H1 (cell line): ENCODE data around the gene UCKL1.
A peak's percentile ranks its signal among the peaks of the same experiment; 100 is the strongest.

Source experiments
- EP300 ChIP-seq, 2 experiments: IDR thresholded peaks; 1 replicate in 1 of 2; 2 replicates in 1 of 2; pipeline ENCODE4 v1.6.1; 2011 to 2012; ENCODE audit warnings: low read depth in 2 of 2, low read length in 2 of 2, mild to moderate bottlenecking in 2 of 2, borderline replicate concordance in 1 of 2, inconsistent platforms in 1 of 2, moderate library complexity in 1 of 2
- EZH2 ChIP-seq: fragments of 200-600 bp; sonication (generic); IDR thresholded peaks from 2 replicates; pipeline ENCODE4 v1.7.1; 2012; ENCODE audit warnings: low read depth, mild to moderate bottlenecking, moderate library complexity, low read length, inconsistent platforms; ENCODE audit not compliant: severe bottlenecking
- NRF1 ChIP-seq: IDR thresholded peaks from 2 replicates; pipeline ENCODE4 v1.6.1; 2011; ENCODE audit warnings: mild to moderate bottlenecking, low read depth, low read length, improper control_type of control experiment
- POLR2A ChIP-seq, 2 experiments: IDR thresholded peaks; 1 replicate in 1 of 2; 2 replicates in 1 of 2; pipeline ENCODE4 v1.6.1; 2011; ENCODE audit warnings: low read depth in 2 of 2, low read length in 2 of 2, mild to moderate bottlenecking in 2 of 2; ENCODE audit errors: control extremely low read depth in 1 of 2
- POLR2AphosphoS5 ChIP-seq: IDR thresholded peaks from 2 replicates; pipeline ENCODE4 v1.6.1; 2011; ENCODE audit warnings: low read depth, low read length
- SUZ12 ChIP-seq: fragments of 200-600 bp; sonication (generic); IDR thresholded peaks from 2 replicates; pipeline ENCODE4 v1.6.1; 2012; ENCODE audit warnings: mild to moderate bottlenecking, inconsistent platforms, low read length, moderate library complexity, mixed read lengths
- TF ChIP-seq, protein P1 (sequence below): IDR thresholded peaks from 2 replicates; pipeline ENCODE4 v1.6.1; 2011; ENCODE audit warnings: low read depth, mild to moderate bottlenecking, low read length; ENCODE audit not compliant: insufficient read depth
- TF ChIP-seq, protein P2 (sequence below), 3 experiments: IDR thresholded peaks; 1 replicate in 2 of 3; 2 replicates in 1 of 3; pipeline versions ENCODE4 v1.5.1 to v1.6.1; 2011; ENCODE audit warnings: low read length in 3 of 3, mild to moderate bottlenecking in 3 of 3, inconsistent platforms in 2 of 3, low read depth in 1 of 3, moderate library complexity in 1 of 3; ENCODE audit not compliant: insufficient read depth in 1 of 3; ENCODE audit errors: control extremely low read depth in 1 of 3
- TF ChIP-seq, protein P3 (sequence below): IDR thresholded peaks from 2 replicates; pipeline ENCODE4 v1.6.1; 2011; ENCODE audit warnings: low read length, improper control_type of control experiment
- TF ChIP-seq, protein P4 (sequence below): IDR thresholded peaks from 2 replicates; pipeline ENCODE4 v1.6.1; 2012; ENCODE audit warnings: inconsistent platforms

DNA sequence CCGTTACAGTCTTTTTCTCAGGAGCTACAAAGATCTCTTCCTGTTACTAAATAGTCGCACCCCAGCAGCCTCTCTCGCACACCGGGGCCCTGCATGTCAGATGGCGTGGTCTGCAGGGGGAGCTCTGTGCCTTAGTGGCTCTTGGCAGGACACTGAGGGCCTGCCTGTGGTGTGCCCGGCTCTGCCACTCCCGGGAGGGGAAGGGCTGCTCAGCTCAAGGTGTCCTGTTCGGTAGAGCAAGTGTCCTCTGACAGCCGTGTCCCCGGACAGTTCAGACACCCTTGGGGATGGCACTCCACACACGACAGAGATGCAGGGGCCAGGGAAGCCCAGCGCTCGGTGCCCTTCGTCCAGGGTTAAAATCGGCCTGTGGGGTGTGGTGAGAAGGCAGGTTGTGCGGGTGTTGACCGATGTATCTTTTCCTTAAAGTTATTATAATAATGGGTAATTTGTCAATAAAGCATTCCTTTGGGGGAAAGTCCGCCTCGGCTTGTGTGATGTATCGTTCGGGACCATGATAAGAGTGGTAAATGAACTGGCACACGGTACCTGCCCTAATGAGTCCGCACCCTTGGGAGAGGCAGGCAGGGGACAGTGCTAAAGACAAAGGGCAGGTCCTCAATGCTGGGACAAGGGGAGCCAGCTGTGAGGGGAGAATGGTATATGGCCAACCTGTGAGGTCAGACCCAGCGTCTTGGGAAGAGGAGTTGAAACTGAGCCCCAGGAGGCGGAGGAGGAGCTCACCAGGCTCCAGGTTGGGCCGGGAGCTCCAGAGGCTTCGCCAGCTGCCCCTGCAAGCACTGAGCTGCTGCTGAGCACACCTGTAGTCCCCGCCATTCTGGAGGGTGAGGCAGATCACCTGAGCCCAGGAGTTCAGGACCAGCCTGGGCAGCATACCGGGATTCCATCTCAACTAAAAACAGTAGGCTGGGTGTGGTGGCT, 64.9 kb downstream of the UCKL1 start:
- TF ChIP-seq, protein P1, sequence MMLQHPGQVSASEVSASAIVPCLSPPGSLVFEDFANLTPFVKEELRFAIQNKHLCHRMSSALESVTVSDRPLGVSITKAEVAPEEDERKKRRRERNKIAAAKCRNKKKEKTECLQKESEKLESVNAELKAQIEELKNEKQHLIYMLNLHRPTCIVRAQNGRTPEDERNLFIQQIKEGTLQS: no peak
- TF ChIP-seq EP300 (IDR thresholded peaks at IDR 0.05; ENCODE audit: borderline replicate concordance in 1 of 2, low read depth in 2 of 2, low read length in 2 of 2): no peak
- TF ChIP-seq, protein P2, sequence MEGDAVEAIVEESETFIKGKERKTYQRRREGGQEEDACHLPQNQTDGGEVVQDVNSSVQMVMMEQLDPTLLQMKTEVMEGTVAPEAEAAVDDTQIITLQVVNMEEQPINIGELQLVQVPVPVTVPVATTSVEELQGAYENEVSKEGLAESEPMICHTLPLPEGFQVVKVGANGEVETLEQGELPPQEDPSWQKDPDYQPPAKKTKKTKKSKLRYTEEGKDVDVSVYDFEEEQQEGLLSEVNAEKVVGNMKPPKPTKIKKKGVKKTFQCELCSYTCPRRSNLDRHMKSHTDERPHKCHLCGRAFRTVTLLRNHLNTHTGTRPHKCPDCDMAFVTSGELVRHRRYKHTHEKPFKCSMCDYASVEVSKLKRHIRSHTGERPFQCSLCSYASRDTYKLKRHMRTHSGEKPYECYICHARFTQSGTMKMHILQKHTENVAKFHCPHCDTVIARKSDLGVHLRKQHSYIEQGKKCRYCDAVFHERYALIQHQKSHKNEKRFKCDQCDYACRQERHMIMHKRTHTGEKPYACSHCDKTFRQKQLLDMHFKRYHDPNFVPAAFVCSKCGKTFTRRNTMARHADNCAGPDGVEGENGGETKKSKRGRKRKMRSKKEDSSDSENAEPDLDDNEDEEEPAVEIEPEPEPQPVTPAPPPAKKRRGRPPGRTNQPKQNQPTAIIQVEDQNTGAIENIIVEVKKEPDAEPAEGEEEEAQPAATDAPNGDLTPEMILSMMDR (IDR thresholded peaks at IDR 0.05; ENCODE audit: control extremely low read depth in 1 of 3, insufficient read depth in 1 of 3, low read depth in 1 of 3, low read length in 3 of 3): peak; percentile 15 to 52 (median 15); a peak in 3 of 4 replicates
- TF ChIP-seq SUZ12: no peak
- no peak for TF ChIP-seq EZH2
- TF ChIP-seq POLR2A (IDR thresholded peaks at IDR 0.05; ENCODE audit: control extremely low read depth in 1 of 2, low read depth in 2 of 2, low read length in 2 of 2): no peak
- no peak for TF ChIP-seq NRF1
- TF ChIP-seq POLR2AphosphoS5: no peak
- TF ChIP-seq, protein P3, sequence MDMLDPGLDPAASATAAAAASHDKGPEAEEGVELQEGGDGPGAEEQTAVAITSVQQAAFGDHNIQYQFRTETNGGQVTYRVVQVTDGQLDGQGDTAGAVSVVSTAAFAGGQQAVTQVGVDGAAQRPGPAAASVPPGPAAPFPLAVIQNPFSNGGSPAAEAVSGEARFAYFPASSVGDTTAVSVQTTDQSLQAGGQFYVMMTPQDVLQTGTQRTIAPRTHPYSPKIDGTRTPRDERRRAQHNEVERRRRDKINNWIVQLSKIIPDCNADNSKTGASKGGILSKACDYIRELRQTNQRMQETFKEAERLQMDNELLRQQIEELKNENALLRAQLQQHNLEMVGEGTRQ: no peak
- TF ChIP-seq, protein P4, sequence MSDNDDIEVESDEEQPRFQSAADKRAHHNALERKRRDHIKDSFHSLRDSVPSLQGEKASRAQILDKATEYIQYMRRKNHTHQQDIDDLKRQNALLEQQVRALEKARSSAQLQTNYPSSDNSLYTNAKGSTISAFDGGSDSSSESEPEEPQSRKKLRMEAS: no peak
